Measurements from ENCODE around the gene SYT1.

GRCh38 chr12:79115743-79116142, 251.2 kb downstream of the SYT1 start:
- TF ChIP-seq CTCF (conservative IDR thresholded peaks at IDR 0.05; ENCODE audit: low read depth, low read length) (no peak), EZH2 (IDR thresholded peaks at IDR 0.05; ENCODE audit: borderline replicate concordance, low read depth, low read length, poor library complexity, severe bottlenecking) (no peak)

Data from A673 (cell line).